IMR-90 (cell line): Measurements from ENCODE around the gene ONECUT1. TPM values are rescaled to one million over a fixed set of nuclear protein-coding genes. Genes with fewer than 3 reads are reported as not detected.

Source experiments
- CEBPB ChIP-seq: IDR thresholded peaks from 2 replicates; pipeline ENCODE4 v1.6.1; 2012; ENCODE audit warnings: low read depth, low read length, improper control_type of control experiment
- CTCF ChIP-seq: conservative IDR thresholded peaks from 2 replicates; pipeline ENCODE4 v1.5.1; 2012; ENCODE audit warnings: mild to moderate bottlenecking, low read depth, low read length, improper control_type of control experiment
- NFE2L2 ChIP-seq: fragments of 150-350 bp; IDR thresholded peaks from 2 replicates; pipeline ENCODE4 v1.6.1; 2016; ENCODE audit warnings: low read depth, mild to moderate bottlenecking, low read length
- RAD21 ChIP-seq: IDR thresholded peaks from 2 replicates; pipeline ENCODE4 v1.6.1; 2012; ENCODE audit warnings: low read length, improper control_type of control experiment
- RCOR1 ChIP-seq: IDR thresholded peaks from 2 replicates; pipeline ENCODE4 v1.6.1; 2012; ENCODE audit warnings: mild to moderate bottlenecking, low read length, improper control_type of control experiment; ENCODE audit not compliant: insufficient replicate concordance
- polyA plus RNA-seq, 3 experiments: library from polyadenylated mRNA; depleted of rRNA; stranded (reverse); fragments of >200 nt; gene quantifications; 2 replicates each; pipeline ENCODE4 v1.2.3, GENCODE V29; 2012; ENCODE audit warnings: low replicate concordance in 1 of 3
- total RNA-seq: library from RNA; depleted of rRNA; stranded (reverse); fragments of >200 nt; gene quantifications from 2 replicates; pipeline ENCODE4 v1.2.3, GENCODE V29; 2012

The ONECUT1 gene
- total and polyA plus RNA-seq, 2 of the 4 experiments (the other 2 are of a cell fraction): not detected

- TF ChIP-seq CTCF: no peak
- TF ChIP-seq NFE2L2: no peak
- no peak for TF ChIP-seq RCOR1
- TF ChIP-seq RAD21: no peak
- no peak for TF ChIP-seq CEBPB
Measured at GRCh38 chr15:52799145-52799811, 9.1 kb upstream of the ONECUT1 start (continued).
